Stimulated activated CD4-positive, alpha-beta T cell treated with anti-CD3 and anti-CD28 coated beads, Interleukin-15, amount 100 ng/mL, for 48 hours (primary cell): Measurements from ENCODE around the gene ENTHD1.
"Not testable (repeated sequence)": the region's sequence is repeated elsewhere in the genome, so short reads cannot be mapped to it uniquely, and the experiment has no call there.

ENCODE experiments used
- DNase-seq, 2 donors: peaks; one replicate each; pipeline ENCODE4 v3.0.0-alpha.2; 2020; ENCODE audit warnings: low read depth in 2 of 2

ENTHD1 gene

GRCh38 chr22:39777716-39778454 lies 115.7 kb downstream of the ENTHD1 start:
- no peak for DNase-seq

DNA sequence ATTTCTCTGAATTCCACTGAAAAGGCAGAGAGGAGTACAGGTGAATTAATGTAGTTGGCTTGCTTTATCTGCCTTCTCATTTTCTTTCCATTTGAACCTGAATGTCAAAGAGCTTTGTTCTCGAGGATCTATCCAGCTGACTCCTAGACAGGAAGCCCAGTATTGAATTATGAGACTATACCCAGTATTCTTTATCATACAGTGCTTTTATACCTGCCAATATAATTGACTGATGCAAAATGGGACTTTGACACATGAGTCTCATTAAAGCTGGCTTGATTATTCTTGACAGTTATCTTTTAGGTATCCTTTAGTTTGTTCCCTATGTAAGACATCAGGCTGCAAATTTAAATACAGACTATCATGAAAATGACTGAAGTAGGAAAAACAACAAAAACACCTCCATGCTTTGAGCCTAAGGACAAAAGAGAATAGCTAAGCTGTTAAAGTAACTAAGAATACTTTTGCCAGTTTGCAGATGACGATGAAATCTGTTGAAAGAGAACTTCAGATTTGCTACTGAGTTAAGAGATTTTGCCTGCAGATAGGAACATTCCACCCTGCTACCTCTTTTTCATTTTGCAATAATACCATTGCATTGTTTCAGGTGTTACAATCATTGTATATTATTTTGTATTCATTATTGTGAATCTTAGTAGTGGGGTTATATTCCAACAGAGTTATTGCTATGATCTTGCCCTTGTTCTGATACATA lies 117.1 kb downstream of the ENTHD1 start:
- DNase-seq = no peak

DNA sequence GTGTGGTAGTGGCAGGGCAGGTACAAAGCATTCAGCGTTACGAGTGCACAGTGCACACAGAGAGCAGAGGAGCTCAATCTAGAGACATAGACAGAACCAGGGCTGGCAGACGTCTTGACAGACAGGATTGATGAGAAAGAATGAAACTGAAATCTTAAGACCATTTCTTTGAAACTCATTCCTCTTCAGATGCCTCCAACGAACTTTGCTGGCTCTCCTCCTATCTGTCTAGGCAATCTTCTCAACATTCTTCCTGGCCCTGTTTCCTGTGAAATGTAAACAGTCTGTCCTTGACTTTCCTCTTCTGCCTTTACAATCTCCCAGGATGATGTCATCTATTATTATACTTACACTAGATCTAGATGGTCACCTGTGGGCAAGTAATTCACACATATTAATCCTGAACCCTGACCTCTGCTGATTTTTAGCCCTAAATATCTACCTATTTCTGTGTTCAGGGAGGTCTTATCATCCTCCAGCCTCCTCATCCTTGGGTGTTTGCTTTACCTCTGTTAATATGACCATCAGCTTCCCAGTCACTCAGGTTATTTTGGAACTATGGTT lies 119.5 kb downstream of the ENTHD1 start:
- DNase-seq = peak; percentile 11 to 12

DNA sequence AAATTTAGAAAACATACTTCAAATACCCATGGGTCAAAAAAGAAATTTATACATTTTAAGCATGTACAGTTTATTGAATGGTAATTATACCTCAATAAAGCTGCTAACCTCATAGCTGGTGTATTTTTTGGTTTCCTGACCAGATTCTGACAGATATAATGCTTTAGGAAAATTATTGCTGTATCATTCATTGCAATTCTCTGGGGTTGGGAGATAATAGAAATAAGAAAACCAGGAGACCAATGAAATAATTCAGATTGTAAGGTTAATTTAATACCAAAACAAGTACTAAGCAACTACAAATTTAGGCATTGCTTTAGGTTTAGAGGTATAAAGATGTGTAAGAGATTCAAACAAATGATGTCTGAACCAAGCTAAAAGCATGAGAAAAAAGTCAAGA lies 120.1 kb downstream of the ENTHD1 start:
- no peak for DNase-seq

GRCh38 chr22:39771486-39771885 lies 122.1 kb downstream of the ENTHD1 start:
- DNase-seq = no peak

DNA sequence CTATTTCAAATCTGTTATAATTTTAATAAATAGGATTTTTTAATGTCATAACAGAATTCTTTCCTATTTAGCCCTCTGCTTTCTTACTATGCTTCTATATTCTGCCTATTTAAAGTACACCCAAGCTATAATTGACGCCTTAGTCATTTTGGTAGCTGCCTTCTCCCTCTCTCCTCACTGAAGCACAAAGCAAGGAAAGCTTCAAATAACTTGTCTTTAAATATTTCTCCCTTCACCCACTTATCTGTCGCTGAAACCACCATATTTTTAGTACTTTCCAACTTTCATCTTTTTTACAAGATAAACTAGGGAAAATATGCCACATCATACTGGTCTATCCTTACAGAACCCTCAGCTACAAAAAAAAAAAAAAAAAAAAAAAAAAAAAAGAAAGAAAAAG lies 127.9 kb downstream of the ENTHD1 start:
- no peak for DNase-seq

DNA sequence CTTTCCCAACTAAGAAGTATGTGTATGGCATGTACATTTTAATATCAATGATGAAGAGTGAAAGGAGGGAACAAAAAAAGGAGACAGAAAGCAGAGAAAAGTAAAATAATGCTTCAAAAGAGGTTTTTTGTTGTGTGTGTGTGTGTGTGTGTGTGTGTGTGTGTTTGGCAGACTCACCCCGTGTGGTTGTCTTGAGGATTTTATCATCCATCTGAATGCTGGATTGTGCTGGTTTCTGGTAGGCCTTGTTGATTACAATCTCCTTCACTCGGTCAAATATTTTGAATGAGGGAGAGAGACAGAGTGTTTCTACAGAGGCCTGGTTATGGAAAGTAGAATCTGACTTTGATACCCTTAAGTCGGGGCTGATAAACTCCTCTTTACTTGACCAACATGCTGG lies 128.5 kb downstream of the ENTHD1 start:
- no peak for DNase-seq

DNA sequence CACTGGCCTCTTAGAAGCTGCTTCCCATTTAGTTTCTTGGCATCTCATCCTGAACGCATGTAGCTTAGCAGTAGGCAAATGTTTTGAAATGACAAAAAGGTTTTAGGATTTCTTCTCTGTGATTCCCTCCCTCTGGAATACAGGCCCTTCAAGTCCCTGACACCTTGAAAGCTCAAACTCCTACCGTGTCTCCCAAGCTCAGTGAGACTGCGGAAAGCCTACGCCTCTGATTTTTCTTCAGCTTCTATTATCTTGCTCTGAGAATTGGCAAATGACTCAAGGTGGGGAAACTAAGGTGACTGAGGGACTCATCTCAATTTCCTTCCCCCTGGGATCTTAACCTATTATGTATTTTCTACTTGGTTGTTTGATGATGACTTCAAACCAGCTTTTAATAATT lies 130.3 kb downstream of the ENTHD1 start:
- DNase-seq = no peak

- DNase-seq = no peak
Measured at GRCh38 chr22:39750759-39751158, 142.8 kb downstream of the ENTHD1 start.

GRCh38 chr22:39748877-39749276 lies 144.7 kb downstream of the ENTHD1 start:
- DNase-seq = no peak

GRCh38 chr22:39746600-39747262 lies 146.8 kb downstream of the ENTHD1 start:
- no peak for DNase-seq

DNA sequence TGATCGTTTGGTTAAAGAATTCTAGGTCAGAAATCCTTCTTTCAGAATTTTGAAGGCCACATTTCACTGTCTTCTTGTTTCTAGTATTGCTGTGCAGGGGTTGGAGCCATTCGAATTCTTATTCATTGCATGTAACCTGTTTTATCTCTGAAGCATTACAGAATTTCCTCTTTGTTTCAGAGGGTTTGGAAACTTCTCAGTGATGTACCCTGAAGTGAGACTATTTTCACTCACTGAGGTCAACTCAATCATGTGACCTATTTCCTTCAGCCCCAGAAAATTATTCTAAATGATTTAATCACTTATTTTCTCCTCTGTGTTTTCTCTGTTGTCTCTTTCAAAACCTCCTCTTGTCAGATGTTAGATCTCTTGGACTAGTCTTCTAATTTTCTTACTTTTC lies 147.8 kb downstream of the ENTHD1 start:
- no peak for DNase-seq

DNA sequence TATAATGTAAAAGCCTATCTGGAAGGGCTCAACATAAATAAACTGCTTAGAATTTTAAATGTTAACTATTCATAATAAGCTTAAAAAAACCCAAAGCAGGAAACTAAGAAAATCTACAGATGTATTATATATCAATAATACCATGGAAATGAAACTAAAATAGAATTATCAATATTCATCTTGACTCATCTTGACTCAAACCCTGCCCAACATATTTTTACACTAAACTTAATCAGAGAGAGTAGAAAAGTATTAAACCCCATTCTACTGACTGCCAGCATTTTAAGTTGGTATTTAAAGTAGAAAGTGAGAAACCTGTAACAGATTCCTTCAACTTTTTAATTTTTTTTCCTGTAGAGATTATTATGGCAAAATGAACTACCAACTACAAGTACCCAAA lies 149.2 kb downstream of the ENTHD1 start:
- DNase-seq = no peak

DNA sequence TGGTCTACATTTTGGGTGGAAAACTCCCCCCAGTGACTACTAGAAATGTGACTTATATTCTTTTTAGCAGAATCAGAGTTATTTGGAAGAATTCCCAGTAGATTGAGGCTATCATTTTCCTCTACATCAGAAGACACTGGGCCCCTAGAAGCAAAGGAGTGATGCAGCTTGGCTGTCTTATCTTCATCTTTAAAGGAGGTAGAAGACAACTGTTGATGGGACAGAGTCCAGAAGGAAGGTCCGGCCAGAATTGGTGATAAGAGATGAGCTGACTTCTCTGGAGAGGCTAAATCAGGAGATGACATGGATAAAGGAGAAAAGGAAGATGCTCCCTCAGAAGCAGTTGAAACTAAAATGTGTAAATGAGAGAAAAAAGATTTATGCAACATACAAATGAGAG lies 149.6 kb downstream of the ENTHD1 start:
- no peak for DNase-seq

DNA sequence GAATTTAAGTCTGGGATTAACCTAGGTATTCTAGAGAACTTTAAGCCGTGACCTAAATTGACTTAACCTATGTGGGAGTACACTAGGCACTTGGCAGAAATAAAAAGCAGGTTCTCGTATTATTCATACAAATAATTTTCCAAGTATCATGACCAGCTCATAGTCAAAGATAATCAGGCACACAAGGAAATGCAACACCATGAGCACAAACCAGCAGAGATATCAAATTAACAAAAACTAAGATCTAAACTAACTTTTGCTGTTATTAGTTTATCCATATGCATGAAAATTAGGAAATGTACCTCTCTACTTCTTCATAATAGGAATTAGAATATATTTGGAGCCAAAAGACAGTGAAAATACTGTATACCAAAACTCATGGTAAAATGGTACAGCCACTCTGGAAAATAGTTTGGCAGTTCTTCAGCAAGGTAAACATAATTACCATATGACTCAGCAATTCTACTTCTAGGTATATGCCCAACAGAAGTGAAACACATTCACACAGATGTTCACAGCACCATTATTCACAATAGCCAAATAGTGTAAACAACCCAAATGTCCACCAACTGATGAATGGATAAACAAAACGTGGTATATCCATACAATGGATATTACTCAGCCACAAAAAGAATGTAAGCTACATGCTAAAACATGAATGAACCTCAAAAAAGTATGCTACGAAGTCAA lies 154.1 kb downstream of the ENTHD1 start:
- DNase-seq = no peak

GRCh38 chr22:39738746-39739145 lies 154.8 kb downstream of the ENTHD1 start:
- DNase-seq = no peak

DNA sequence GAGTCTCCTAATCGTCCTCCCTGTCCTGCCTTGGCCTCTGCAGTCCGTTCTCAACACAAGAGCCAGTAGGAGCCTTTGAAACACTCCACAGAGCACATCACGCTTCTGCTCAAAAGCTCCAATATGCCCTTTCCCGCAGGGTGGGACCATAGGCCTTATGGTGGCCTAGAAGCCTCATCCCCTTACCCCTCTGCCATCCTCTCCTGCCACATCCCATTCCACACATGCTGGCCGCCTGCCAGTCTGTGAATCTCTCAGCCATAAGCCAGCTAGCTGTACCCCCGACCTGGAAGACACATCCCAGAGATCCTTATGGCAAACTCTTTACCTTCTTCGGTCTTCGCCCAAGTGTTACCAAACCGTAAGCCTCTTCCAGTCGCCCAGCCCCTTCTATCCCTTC lies 157.8 kb downstream of the ENTHD1 start:
- DNase-seq = no peak

GRCh38 chr22:39734866-39735265 lies 158.7 kb downstream of the ENTHD1 start:
- no peak for DNase-seq

- not testable (repeated sequence) for DNase-seq
Measured at GRCh38 chr22:39734046-39734445, 159.5 kb downstream of the ENTHD1 start.

DNA sequence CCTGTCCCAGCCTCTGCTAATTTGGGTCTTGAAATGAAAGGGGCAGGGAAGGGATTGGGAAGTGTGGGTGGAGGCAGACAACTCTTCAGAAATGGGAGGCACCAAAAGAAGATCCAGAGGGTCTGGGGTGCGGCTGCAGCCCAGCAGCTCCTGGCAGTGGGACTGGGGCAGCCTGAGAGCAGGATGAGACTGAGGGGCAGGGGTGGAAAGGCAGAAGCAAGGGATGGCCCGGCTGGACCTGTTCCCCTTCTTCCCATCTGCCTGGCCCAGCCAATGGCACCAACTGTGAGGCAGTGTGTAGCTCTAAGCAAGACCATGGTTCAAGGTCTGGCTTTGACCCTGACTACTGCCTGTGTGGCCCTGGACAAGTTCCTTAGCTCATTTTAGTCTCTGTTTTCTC lies 160.4 kb downstream of the ENTHD1 start:
- DNase-seq = no peak

- DNase-seq = no peak
Measured at GRCh38 chr22:39732625-39733024, 160.9 kb downstream of the ENTHD1 start.
